Suppressor macrophage treated with lipopolysaccharide for 1 hour (primary cell): ENCODE measurements around the gene SYNPO.

Experiments used
- DNase-seq, 3 donors: peaks; one replicate each; pipeline ENCODE4 v3.0.0-alpha.2; 2020 to 2022

The SYNPO gene

GRCh38 chr5:150608991-150609390, 31.5 kb upstream of the SYNPO start:
- no peak for DNase-seq

DNA sequence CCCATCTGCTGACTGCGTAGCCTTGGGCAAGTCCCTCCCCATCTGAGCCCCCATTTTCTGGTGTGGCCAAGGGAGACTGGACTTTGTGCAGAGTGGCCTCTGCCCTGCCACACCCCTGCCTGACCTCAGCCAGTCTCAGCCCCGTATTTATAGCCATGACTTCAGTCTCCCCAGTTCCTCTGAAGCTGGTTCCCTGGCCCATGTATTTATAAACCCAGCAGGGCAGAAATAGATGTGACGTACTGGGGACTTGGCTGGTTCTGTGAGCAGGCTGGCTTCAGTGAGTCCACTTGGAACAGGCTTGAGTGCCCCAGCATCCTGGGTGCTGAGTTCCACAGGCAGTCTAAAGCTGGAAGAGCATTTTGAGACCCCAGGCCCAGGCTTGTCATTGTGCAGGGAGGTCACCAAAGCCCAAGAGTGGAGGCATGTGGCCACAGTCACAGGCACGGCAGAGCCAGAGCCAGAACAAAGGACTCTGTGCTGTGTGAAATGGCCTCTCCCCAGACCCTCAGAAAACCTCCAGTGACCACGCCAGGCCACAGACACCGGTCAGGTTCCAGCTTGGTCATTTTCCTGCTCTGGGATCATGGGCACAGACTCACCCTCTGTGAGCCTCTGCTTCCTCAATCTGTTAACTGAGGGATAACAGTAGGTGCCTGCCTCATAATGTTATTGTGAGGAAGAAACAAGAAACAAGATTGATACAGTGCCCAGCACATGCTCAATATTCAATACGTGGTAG, 30.4 kb upstream of the SYNPO start:
- no peak for DNase-seq

DNA sequence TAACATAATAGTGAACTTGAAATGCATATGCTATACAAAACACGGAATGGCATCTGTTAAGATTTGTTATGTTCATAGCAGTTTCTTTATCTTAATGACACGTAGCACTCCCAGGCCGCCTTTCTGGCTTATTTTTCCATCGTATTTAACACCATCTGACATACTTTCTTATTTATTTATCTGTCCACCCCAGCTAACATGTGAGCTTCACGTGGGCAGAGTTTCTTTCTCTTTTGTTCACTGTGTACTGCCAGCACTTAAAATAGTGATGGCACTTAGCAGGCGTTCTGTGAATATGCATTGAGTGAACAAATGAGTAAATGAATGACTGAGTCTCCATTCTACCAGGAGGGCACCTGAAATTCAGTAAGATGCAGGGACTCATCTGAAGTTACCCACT, 29.4 kb upstream of the SYNPO start:
- DNase-seq = no peak

DNA sequence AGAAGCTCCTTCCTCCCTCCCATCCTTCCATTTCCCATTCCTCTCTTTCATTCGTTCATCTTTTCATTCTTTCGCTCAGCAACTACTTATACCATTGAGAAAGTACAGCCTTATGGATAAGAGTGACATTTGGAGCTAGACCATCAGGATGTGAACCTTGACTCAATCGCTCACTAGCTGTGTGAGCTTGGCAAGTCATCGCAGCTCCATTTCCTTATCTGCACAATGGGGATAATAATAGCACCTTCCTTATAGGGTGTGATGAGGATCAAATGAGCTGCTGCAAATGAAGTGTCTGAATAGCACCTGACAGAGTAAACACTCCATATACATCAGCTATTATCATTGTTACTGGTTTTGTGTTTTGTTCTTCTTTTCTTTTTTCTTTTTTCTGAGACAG, 28.1 kb upstream of the SYNPO start:
- DNase-seq = no peak

GRCh38 chr5:150612905-150613670, 27.4 kb upstream of the SYNPO start:
- DNase-seq = no peak

DNA sequence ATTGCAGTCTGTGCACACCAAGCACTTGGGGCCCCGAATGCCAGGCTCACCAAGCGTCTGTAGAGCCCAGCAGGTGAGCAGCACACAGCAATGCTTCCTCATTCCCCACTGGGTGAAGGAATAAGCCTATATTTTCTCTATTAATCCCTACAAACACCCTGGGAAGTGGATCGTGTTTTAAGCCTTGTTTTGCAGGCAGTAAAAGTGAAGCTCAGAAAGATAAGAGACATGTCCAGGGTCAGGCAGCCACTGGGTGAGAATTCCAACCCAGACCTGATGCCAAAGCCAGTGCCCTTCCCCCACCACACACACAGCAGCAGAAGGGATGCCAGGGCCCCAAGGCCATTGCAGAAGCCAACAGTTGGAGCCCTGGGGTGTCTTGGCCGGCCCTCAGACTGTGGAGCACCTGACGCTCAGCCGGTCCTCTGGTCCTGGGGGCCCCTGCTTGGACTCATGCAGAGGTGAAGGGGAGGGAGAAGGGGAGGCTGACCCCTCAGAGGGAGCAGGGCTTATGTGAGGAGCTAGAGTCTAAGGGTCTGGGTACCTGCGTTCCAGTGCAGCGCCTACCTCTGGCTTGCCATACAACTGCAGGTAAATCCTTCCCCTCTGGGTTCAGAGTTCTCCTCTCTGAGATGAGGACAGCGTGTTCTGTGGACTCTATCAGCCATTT, 26.3 kb upstream of the SYNPO start:
- DNase-seq = no peak

- no peak for DNase-seq
These were observed 25.8 kb upstream of the SYNPO start for GRCh38 chr5:150614661-150615060.

DNA sequence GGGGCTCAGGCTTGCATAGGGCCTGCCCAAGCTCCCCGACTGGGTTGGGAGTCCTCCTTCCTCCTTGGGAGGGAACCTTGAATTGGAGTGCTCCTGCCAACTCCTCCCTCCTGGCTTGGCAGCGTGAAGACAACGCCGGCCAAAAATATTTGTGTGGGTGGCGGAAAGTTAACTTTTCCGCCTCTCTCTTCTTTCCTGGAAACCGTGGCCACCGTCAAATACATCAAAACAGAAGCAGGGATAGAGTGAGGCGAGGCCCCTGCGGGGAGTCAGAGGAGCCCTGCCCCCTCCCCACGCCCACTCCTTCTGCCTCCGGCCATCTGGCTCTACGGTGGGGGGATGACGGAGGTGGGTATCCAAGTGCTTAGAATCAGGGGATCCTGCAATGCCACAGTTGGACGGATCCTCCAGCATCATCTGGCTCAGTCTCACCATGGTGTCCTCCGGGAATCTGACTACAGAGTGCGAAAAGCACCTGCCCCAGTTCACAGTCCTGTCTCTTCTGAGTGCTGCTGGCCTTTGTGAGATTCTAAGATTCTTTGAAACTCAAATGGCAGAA, 25.2 kb upstream of the SYNPO start:
- DNase-seq = no peak

DNA sequence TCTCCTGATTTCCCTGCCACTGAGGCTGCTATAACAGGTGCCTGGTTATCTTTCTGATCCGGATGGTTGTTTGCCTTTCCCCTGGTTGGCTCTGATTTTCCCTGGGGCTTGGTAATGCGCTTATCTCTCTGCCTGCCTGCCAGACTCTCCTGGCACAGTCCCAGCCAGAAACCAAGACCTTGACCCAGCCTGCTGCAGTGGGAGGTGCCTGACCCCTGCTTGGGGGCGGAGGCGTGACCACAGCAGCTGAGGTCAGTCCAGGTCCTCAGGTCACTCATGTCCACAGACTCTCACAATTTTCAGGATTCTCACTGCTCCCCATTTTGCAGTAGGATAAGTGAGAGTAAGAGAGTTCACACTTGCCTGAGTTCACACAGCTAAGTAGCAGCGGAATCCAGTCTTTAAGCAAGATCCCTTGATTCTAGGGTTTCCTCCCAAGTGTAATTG, 24.4 kb upstream of the SYNPO start:
- no peak for DNase-seq

GRCh38 chr5:150616506-150616905, 24.0 kb upstream of the SYNPO start:
- no peak for DNase-seq

DNA sequence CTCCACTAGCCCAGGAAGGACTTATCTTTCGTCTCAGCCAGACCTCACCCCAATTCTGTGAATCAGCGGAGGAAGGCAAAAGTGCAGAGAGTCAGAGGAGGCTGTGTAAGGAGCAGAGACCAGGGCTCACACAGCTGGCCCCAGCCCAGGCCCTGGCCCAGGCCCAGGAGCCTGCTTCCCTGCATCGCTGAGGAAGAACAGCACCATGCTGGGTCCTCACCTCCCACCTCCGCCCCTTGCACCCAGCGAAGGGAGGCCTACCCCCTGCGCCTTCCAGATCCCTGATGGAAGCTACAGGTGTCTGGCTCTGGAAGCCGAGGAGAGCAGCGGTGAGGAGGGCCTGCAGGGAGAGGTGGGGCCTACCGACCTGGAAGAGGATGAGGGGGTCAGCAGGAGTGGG, 22.3 kb upstream of the SYNPO start:
- DNase-seq = no peak

- DNase-seq = no peak
These were observed 21.7 kb upstream of the SYNPO start for GRCh38 chr5:150618588-150619281.

DNA sequence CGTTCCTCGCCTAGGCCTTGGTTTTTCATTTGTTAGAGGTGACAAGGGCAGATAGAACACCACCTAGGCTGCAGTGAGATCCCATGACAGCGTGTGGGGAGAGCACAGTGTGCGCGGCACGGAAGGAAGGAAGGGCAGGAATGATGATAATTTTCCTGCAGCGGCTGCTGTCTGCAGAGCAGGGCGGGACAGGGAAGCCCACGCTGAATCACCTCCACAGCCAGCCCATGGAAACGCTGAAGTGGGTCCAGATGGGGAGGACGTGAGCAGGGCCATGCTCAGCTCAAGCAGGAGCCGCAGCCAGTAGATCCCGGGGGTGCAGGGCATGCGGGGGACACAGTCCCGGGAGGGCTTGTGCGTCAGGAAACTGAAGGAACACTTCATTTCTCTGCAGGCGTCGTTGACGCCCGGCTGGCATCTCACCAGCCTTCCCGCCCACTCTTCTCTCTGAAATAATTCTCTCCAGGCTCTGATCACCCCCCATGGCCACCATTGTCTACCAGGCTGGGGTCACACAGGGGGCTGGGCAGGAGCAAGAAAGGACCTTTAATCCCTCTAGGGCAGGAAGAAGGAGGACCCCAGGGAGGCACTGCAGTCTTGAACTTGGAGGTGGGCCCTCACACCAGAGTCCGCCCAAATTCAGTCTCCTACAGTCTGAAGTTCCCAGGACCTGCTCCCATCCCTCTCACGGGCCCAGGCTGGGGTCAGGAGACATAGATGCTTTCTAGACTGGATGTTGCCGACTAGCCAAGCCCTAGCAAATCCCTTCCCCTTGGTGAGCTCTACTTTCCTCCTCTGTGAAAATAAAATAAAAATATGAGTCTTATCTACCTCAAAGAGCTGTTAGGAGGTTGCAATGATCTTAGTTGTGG, 20.9 kb upstream of the SYNPO start:
- DNase-seq = no peak

DNA sequence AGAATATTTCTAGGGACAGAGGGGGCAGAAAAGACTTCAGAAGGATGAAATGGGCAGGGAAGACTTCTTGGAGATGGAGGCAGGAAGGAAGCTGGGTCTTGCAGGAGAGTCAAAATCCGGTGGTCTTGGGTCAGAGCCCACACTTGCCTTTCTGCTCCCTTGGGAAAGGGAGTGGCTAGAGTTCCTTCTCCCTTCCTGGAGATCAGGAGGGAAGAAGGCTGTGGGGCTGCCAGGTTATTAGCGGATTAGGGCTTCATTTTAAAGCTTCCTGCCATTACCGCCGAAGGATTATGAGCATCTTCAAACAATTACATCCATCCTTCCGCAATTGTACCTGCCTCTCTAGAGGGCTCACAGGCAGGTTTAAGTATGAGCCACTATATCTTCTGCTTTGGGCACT, 19.2 kb upstream of the SYNPO start:
- DNase-seq = no peak

- DNase-seq = no peak
These were observed 18.3 kb upstream of the SYNPO start for GRCh38 chr5:150622157-150622556.

- peak; percentile 53 to 77 (median 72) for DNase-seq
These were observed 17.1 kb upstream of the SYNPO start for GRCh38 chr5:150623152-150623877.

DNA sequence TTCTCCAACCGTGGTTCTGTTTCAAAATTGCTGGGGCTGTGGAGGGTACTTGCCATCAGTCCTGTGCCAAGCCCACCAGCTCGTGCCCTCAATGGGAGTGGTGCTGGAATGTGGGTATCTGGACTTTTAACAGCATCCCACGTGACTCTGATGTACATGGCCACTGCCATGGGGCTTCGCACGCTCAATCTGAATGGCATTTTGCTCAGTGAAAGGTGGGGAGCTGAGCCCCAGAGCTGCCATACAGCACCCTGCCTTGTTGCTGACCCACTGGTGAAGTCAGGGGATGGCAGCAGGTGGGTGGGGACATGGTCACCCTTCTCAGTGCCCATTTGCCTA, 16.6 kb upstream of the SYNPO start:
- no peak for DNase-seq

GRCh38 chr5:150624334-150625163, 15.9 kb upstream of the SYNPO start:
- DNase-seq = peak in 2 of 3 donors; percentile 22 to 42

DNA sequence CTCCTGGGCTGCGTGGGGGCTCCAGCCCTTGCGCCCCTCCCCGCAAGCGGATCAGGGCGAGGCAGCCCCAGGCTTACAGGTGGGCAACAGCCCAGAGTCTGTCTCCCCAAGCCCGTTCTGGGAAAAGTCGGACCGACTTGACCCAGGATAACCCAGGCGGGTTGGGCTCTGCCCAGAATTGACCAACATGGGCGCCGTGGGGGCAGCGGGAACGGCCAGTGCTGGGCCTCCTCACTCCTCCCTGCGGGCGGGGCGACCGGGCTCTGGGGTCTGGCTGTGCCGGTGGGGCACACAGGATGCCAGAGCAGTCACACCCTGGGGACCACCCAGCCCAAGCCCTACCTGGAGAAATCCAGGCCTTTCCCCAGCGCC, 15.3 kb upstream of the SYNPO start:
- no peak for DNase-seq
